Measurements from ENCODE around the gene IRF2.

IRF2 gene

GRCh38 chr4:184400891-184401290 lies 73.5 kb downstream of the IRF2 start:
- DNase-seq, result no peak

GRCh38 chr4:184400375-184400870 lies 73.9 kb downstream of the IRF2 start:
- Histone ChIP-seq H3K4me1 (ENCODE audit: low read length) (peaks cover 46% of the 10 kb centered on the region), H3K4me2 (ENCODE audit: low read depth, low read length) (no peak overlapping the region)

More at GRCh38 chr4:184400891-184401290, 73.5 kb downstream of the IRF2 start:
- Histone ChIP-seq H3K27me3 (replicated peaks; ENCODE audit: insufficient read depth, low read length) (no peaks in the 10 kb centered on the region), H3K4me2 (ENCODE audit: low read depth, low read length) (no peak overlapping the region), H3K4me1 (ENCODE audit: low read length) (peaks cover 48% of the 10 kb centered on the region), H3K27ac (ENCODE audit: low read length) (no peak overlapping the region), H3F3A (ENCODE audit: insufficient read depth, low read length) (peaks cover 31% of the 10 kb centered on the region), H3K4me3 (ENCODE audit: low read length) (no peak overlapping the region), H4K20me1 (ENCODE audit: insufficient read depth, low read length) (no peaks in the 10 kb centered on the region), H3K36me3 (replicated peaks; ENCODE audit: insufficient read depth, low read length) (peaks cover 25% of the 10 kb centered on the region), H3K79me2 (ENCODE audit: low read length) (peaks cover 80% of the 10 kb centered on the region), H3K9me2 (replicated peaks; ENCODE audit: insufficient read depth, low read length) (no peaks in the 10 kb centered on the region), H2AFZ (ENCODE audit: low read length) (no peak overlapping the region), H3K9ac (ENCODE audit: low read length) (no peak overlapping the region), H3K9me3 (replicated peaks; ENCODE audit: insufficient read depth, low read length) (no peaks in the 10 kb centered on the region)
- TF ChIP-seq CTCF (IDR thresholded peaks at IDR 0.05; ENCODE audit: low read length) (no peak), EZH2phosphoT487 (IDR thresholded peaks at IDR 0.05; ENCODE audit: low read length) (no peak), EZH2 (optimal IDR thresholded peaks at IDR 0.05; ENCODE audit: low read depth, low read length) (no peak)

GRCh38 chr4:184399512-184399908 lies 74.8 kb downstream of the IRF2 start:
- Histone ChIP-seq H3K9me2 (replicated peaks; ENCODE audit: insufficient read depth, low read length) (no peaks in the 10 kb centered on the region), H3K27me3 (replicated peaks; ENCODE audit: insufficient read depth, low read length) (no peaks in the 10 kb centered on the region), H3K4me3 (ENCODE audit: low read length) (no peak overlapping the region), H3F3A (ENCODE audit: insufficient read depth, low read length) (peaks cover 26% of the 10 kb centered on the region), H4K20me1 (ENCODE audit: insufficient read depth, low read length) (no peaks in the 10 kb centered on the region), H3K79me2 (ENCODE audit: low read length) (peaks cover 79% of the 10 kb centered on the region), H2AFZ (ENCODE audit: low read length) (no peak overlapping the region), H3K9me3 (replicated peaks; ENCODE audit: insufficient read depth, low read length) (no peaks in the 10 kb centered on the region), H3K27ac (ENCODE audit: low read length) (no peak overlapping the region), H3K36me3 (replicated peaks; ENCODE audit: insufficient read depth, low read length) (peaks cover 29% of the 10 kb centered on the region), H3K9ac (ENCODE audit: low read length) (no peak overlapping the region), H3K4me1 (ENCODE audit: low read length) (peaks cover 37% of the 10 kb centered on the region), H3K4me2 (ENCODE audit: low read depth, low read length) (no peak overlapping the region)
- TF ChIP-seq EZH2phosphoT487 (IDR thresholded peaks at IDR 0.05; ENCODE audit: low read length) (no peak), CTCF (IDR thresholded peaks at IDR 0.05; ENCODE audit: low read length) (no peak), EZH2 (optimal IDR thresholded peaks at IDR 0.05; ENCODE audit: low read depth, low read length) (no peak)
- no peak for DNase-seq

More at GRCh38 chr4:184400375-184400870, 73.9 kb downstream of the IRF2 start:
- Histone ChIP-seq H3K27ac (ENCODE audit: low read length) (no peak overlapping the region), H3K4me3 (ENCODE audit: low read length) (no peak overlapping the region), H3K9me3 (replicated peaks; ENCODE audit: insufficient read depth, low read length) (no peaks in the 10 kb centered on the region), H3K27me3 (replicated peaks; ENCODE audit: insufficient read depth, low read length) (no peaks in the 10 kb centered on the region), H3K9me2 (replicated peaks; ENCODE audit: insufficient read depth, low read length) (no peaks in the 10 kb centered on the region), H3K36me3 (replicated peaks; ENCODE audit: insufficient read depth, low read length) (peaks cover 28% of the 10 kb centered on the region), H3K79me2 (ENCODE audit: low read length) (peaks cover 80% of the 10 kb centered on the region), H3F3A (ENCODE audit: insufficient read depth, low read length) (peaks cover 30% of the 10 kb centered on the region), H2AFZ (ENCODE audit: low read length) (no peak overlapping the region), H4K20me1 (ENCODE audit: insufficient read depth, low read length) (no peaks in the 10 kb centered on the region), H3K9ac (ENCODE audit: low read length) (no peak overlapping the region)
- TF ChIP-seq EZH2phosphoT487 (IDR thresholded peaks at IDR 0.05; ENCODE audit: low read length), result no peak
- no peak for TF ChIP-seq CTCF (IDR thresholded peaks at IDR 0.05; ENCODE audit: low read length)
- TF ChIP-seq EZH2 (optimal IDR thresholded peaks at IDR 0.05; ENCODE audit: low read depth, low read length), result no peak
- no peak for DNase-seq
